Hepatocyte (in vitro differentiated cells): ENCODE data around the gene KRTAP23-1. TPM values are rescaled to one million over a fixed set of nuclear protein-coding genes. Genes with fewer than 3 reads are reported as not detected.

Experiments
- DNase-seq: peaks from one replicate; pipeline ENCODE4 v3.0.0-alpha.2; 2016; ENCODE audit warnings: low spot score
- H2AFZ ChIP-seq: fragments of 200-600 bp; sonication (generic); 2 replicates; pipeline ENCODE4 v1.6.0; 2016; ENCODE audit warnings: antibody characterized with exemption, mild to moderate bottlenecking
- H3K27ac ChIP-seq: fragments of 200-600 bp; sonication (generic); 2 replicates; pipeline ENCODE4 v1.5.1; 2016; ENCODE audit warnings: mild to moderate bottlenecking
- H3K27me3 ChIP-seq: fragments of 200-600 bp; sonication (generic); 2 replicates; pipeline ENCODE4 v1.6.1; 2016
- H3K36me3 ChIP-seq: fragments of 200-600 bp; sonication (generic); replicated peaks from 2 replicates; pipeline ENCODE4 v1.5.1; 2016; ENCODE audit warnings: low read depth; ENCODE audit not compliant: insufficient read depth
- H3K4me1 ChIP-seq: fragments of 200-600 bp; sonication (generic); 2 replicates; pipeline ENCODE4 v1.5.1; 2016; ENCODE audit warnings: mild to moderate bottlenecking, moderate library complexity; ENCODE audit not compliant: insufficient read depth
- H3K4me2 ChIP-seq: fragments of 200-600 bp; sonication (generic); 2 replicates; pipeline ENCODE4 v1.6.0; 2016
- H3K4me3 ChIP-seq: fragments of 200-600 bp; sonication (generic); 2 replicates; pipeline ENCODE4 v1.5.1; 2016; ENCODE audit warnings: mild to moderate bottlenecking
- H3K79me2 ChIP-seq: fragments of 200-600 bp; sonication (generic); 2 replicates; pipeline ENCODE4 v1.6.0; 2017; ENCODE audit warnings: mild to moderate bottlenecking
- H3K9me2 ChIP-seq: fragments of 200-600 bp; sonication (generic); replicated peaks from 2 replicates; pipeline ENCODE4 v1.6.0; 2017; ENCODE audit warnings: mild to moderate bottlenecking; ENCODE audit not compliant: insufficient read depth
- H3K9me3 ChIP-seq: fragments of 200-600 bp; sonication (generic); 2 replicates; pipeline ENCODE4 v1.5.1; 2016; ENCODE audit warnings: low read depth, mild to moderate bottlenecking
- H4K20me1 ChIP-seq: fragments of 200-600 bp; sonication (generic); 2 replicates; pipeline ENCODE4 v1.6.0; 2016; ENCODE audit warnings: mild to moderate bottlenecking; ENCODE audit not compliant: insufficient read depth, poor library complexity, severe bottlenecking
- CTCF ChIP-seq: fragments of 200-600 bp; sonication (generic); IDR thresholded peaks from 2 replicates; pipeline ENCODE4 v1.5.1; 2016; ENCODE audit warnings: antibody characterized with exemption, mild to moderate bottlenecking; ENCODE audit not compliant: poor library complexity
- EZH2 ChIP-seq: fragments of 200-600 bp; sonication (generic); IDR thresholded peaks from 2 replicates; pipeline ENCODE4 v1.6.1; 2016; ENCODE audit warnings: antibody characterized with exemption, mild to moderate bottlenecking, borderline replicate concordance
- EZH2phosphoT487 ChIP-seq: fragments of 200-600 bp; sonication (generic); IDR thresholded peaks from one replicate; pipeline ENCODE4 v1.6.1; 2018; ENCODE audit warnings: antibody characterized with exemption, mild to moderate bottlenecking, low read depth, moderate library complexity; ENCODE audit not compliant: unreplicated experiment, severe bottlenecking
- WGBS: methylation state at CpG from one replicate; pipeline ENCODE4 v1.1.6; 2016; ENCODE audit warnings: low lambda C conversion rate; ENCODE audit errors: missing lambda C conversion rate; 5-methylcytosine and 5-hydroxymethylcytosine counted together
- microRNA-seq: library from miRNA; unstranded; fragments of <30 nt; microRNA quantifications from one replicate; pipeline ENCODE4, GENCODE V29; 2017
- polyA plus RNA-seq: library from polyadenylated mRNA; unstranded; fragments of >200 nt; fragmentation: Nextera tagmentation; extraction: Ambion mirVana; gene quantifications from 2 replicates; pipeline ENCODE4 v1.2.1, GENCODE V29; 2016
- small RNA-seq: library from RNA; depleted of rRNA; stranded (forward); fragments of <200 nt; gene quantifications from one replicate; pipeline ENCODE3, GENCODE V24; 2014
- total RNA-seq: library from RNA; depleted of rRNA; stranded (reverse); fragments of >200 nt; gene quantifications from 2 replicates; pipeline ENCODE4 v1.2.3, GENCODE V29; 2014

KRTAP23-1 gene
- total and polyA plus RNA-seq, 2 experiments from 2014 or later, result not detected

- 95% methylated on average over 2 of the region's 2 CpGs for WGBS
- TF ChIP-seq CTCF, result no peak
- no peak for TF ChIP-seq EZH2
- no peak for TF ChIP-seq EZH2phosphoT487
Observed at GRCh38 chr21:30315701-30316100, 32.7 kb downstream of the KRTAP23-1 start.

GRCh38 chr21:30306884-30307283 is 41.5 kb downstream of the KRTAP23-1 start:
- 81% methylated on average over 2 of the region's 2 CpGs for WGBS
- Histone ChIP-seq H3K36me3 (no peaks in the 10 kb centered on the region), H3K9me2 (no peaks in the 10 kb centered on the region), H3K4me1 (no peaks in the 10 kb centered on the region), H3K27ac (no peak overlapping the region), H3K79me2 (no peaks in the 10 kb centered on the region), H2AFZ (no peak overlapping the region), H3K4me3 (no peak overlapping the region), H3K27me3 (no peaks in the 10 kb centered on the region), H4K20me1 (no peaks in the 10 kb centered on the region), H3K9me3 (no peaks in the 10 kb centered on the region), H3K4me2 (no peak overlapping the region)
- TF ChIP-seq CTCF (no peak), EZH2phosphoT487 (no peak), EZH2 (no peak)
- DNase-seq, result no peak

More at GRCh38 chr21:30315701-30316100, 32.7 kb downstream of the KRTAP23-1 start:
- no peaks in the 10 kb centered on the region for H3K36me3 ChIP-seq
- no peaks in the 10 kb centered on the region for H4K20me1 ChIP-seq
- H3K9me3 ChIP-seq, result no peaks in the 10 kb centered on the region
- H3K27ac ChIP-seq, result no peak overlapping the region
- no peak for DNase-seq
- no peaks in the 10 kb centered on the region for H3K4me1 ChIP-seq
- no peak overlapping the region for H2AFZ ChIP-seq
- H3K4me2 ChIP-seq, result no peak overlapping the region
- no peaks in the 10 kb centered on the region for H3K9me2 ChIP-seq
- H3K4me3 ChIP-seq, result no peak overlapping the region
- no peaks in the 10 kb centered on the region for H3K79me2 ChIP-seq
- H3K27me3 ChIP-seq, result no peaks in the 10 kb centered on the region

GRCh38 chr21:30305136-30305535 is 43.3 kb downstream of the KRTAP23-1 start:
- WGBS, result 61% methylated on average over 1 of the region's 1 CpG
- Histone ChIP-seq H3K4me2 (no peak overlapping the region), H3K4me3 (no peak overlapping the region), H3K4me1 (no peaks in the 10 kb centered on the region), H3K79me2 (no peaks in the 10 kb centered on the region), H3K9me3 (peaks cover 4% of the 10 kb centered on the region), H3K9me2 (no peaks in the 10 kb centered on the region), H2AFZ (no peak overlapping the region), H3K27ac (no peak overlapping the region), H3K27me3 (no peaks in the 10 kb centered on the region), H3K36me3 (no peaks in the 10 kb centered on the region), H4K20me1 (no peaks in the 10 kb centered on the region)
- DNase-seq, result no peak
- TF ChIP-seq CTCF, result no peak
- no peak for TF ChIP-seq EZH2
- TF ChIP-seq EZH2phosphoT487, result no peak

Small RNA genes lying within 50 kb of the gene (microRNA-seq; reads per million reads assigned to microRNA genes)
- not detected for gene MIR4327

Small RNA genes lying within 50 kb of the gene (small RNA-seq; reads per million reads assigned to genes)
- gene KRTAP23-1 (not detected), gene MIR4327 (not detected)

Other genes starting within 250 kb of the KRTAP23-1 start
- not detected in 2 replicates for gene CLDN17, start 181.8 kb downstream of the KRTAP23-1 start, total RNA-seq
- gene CLDN17, start 181.8 kb downstream of the KRTAP23-1 start, polyA plus RNA-seq, result not detected in 2 replicates
- 0.67 and 0.84 TPM in 2 replicates for gene CLDN8, start 132.5 kb downstream of the KRTAP23-1 start, total RNA-seq
- 0.44 and 0.64 TPM in 2 replicates for gene CLDN8, start 132.5 kb downstream of the KRTAP23-1 start, polyA plus RNA-seq
- gene KRTAP24-1, start 65.7 kb downstream of the KRTAP23-1 start, total RNA-seq, result not detected in 2 replicates
- gene KRTAP24-1, start 65.7 kb downstream of the KRTAP23-1 start, polyA plus RNA-seq, result not detected in 2 replicates
- not detected in 2 replicates for gene KRTAP25-1, start 59.1 kb downstream of the KRTAP23-1 start, total RNA-seq
- not detected in 2 replicates for gene KRTAP25-1, start 59.1 kb downstream of the KRTAP23-1 start, polyA plus RNA-seq
- gene KRTAP26-1, start 28.3 kb downstream of the KRTAP23-1 start, total RNA-seq, result not detected in 2 replicates
- gene KRTAP26-1, start 28.3 kb downstream of the KRTAP23-1 start, polyA plus RNA-seq, result not detected in 2 replicates
- gene KRTAP27-1, start 10.9 kb downstream of the KRTAP23-1 start, total RNA-seq, result not detected in 2 replicates
- gene KRTAP27-1, start 10.9 kb downstream of the KRTAP23-1 start, polyA plus RNA-seq, result not detected in 2 replicates
- not detected in 2 replicates for gene KRTAP13-2, start 23.7 kb upstream of the KRTAP23-1 start, total RNA-seq
- not detected in 2 replicates for gene KRTAP13-2, start 23.7 kb upstream of the KRTAP23-1 start, polyA plus RNA-seq
- not detected in 2 replicates for gene KRTAP13-1, start 47.4 kb upstream of the KRTAP23-1 start, total RNA-seq
- gene KRTAP13-1, start 47.4 kb upstream of the KRTAP23-1 start, polyA plus RNA-seq, result not detected in 2 replicates
- gene KRTAP13-3, start 77.3 kb upstream of the KRTAP23-1 start, total RNA-seq, result not detected in 2 replicates
- not detected in 2 replicates for gene KRTAP13-3, start 77.3 kb upstream of the KRTAP23-1 start, polyA plus RNA-seq
- not detected in 2 replicates for gene KRTAP13-4, start 81.6 kb upstream of the KRTAP23-1 start, total RNA-seq
- gene KRTAP13-4, start 81.6 kb upstream of the KRTAP23-1 start, polyA plus RNA-seq, result not detected in 2 replicates
- gene KRTAP15-1, start 91.7 kb upstream of the KRTAP23-1 start, total RNA-seq, result not detected in 2 replicates
- not detected in 2 replicates for gene KRTAP15-1, start 91.7 kb upstream of the KRTAP23-1 start, polyA plus RNA-seq
- gene KRTAP19-1, start 131.8 kb upstream of the KRTAP23-1 start, total RNA-seq, result not detected in 2 replicates
- gene KRTAP19-1, start 131.8 kb upstream of the KRTAP23-1 start, polyA plus RNA-seq, result not detected in 2 replicates
- gene KRTAP19-2, start 138.8 kb upstream of the KRTAP23-1 start, total RNA-seq, result not detected in 2 replicates
- not detected in 2 replicates for gene KRTAP19-2, start 138.8 kb upstream of the KRTAP23-1 start, polyA plus RNA-seq
- gene KRTAP19-3, start 143.4 kb upstream of the KRTAP23-1 start, total RNA-seq, result not detected in 2 replicates
- gene KRTAP19-3, start 143.4 kb upstream of the KRTAP23-1 start, polyA plus RNA-seq, result not detected in 2 replicates
- gene KRTAP19-4, start 148.6 kb upstream of the KRTAP23-1 start, total RNA-seq, result not detected in 2 replicates
- gene KRTAP19-4, start 148.6 kb upstream of the KRTAP23-1 start, polyA plus RNA-seq, result not detected in 2 replicates
- gene KRTAP19-5, start 153.5 kb upstream of the KRTAP23-1 start, total RNA-seq, result not detected in 2 replicates
- not detected in 2 replicates for gene KRTAP19-5, start 153.5 kb upstream of the KRTAP23-1 start, polyA plus RNA-seq
- not detected in 2 replicates for gene KRTAP19-6, start 193.3 kb upstream of the KRTAP23-1 start, total RNA-seq
- not detected in 2 replicates for gene KRTAP19-6, start 193.3 kb upstream of the KRTAP23-1 start, polyA plus RNA-seq
- gene KRTAP19-7, start 212.7 kb upstream of the KRTAP23-1 start, total RNA-seq, result not detected in 2 replicates
- not detected in 2 replicates for gene KRTAP19-7, start 212.7 kb upstream of the KRTAP23-1 start, polyA plus RNA-seq
- gene KRTAP22-2, start 241.8 kb upstream of the KRTAP23-1 start, total RNA-seq, result not detected in 2 replicates
- not detected in 2 replicates for gene KRTAP22-2, start 241.8 kb upstream of the KRTAP23-1 start, polyA plus RNA-seq
- gene KRTAP6-3, start 243.8 kb upstream of the KRTAP23-1 start, total RNA-seq, result not detected in 2 replicates
- gene KRTAP6-3, start 243.8 kb upstream of the KRTAP23-1 start, polyA plus RNA-seq, result not detected in 2 replicates